Activated CD4-positive, alpha-beta T cell treated with anti-CD3 and anti-CD28 coated beads, Interleukin-2, Interleukin-4, amounts not matched to agents 100 ng/mL and 50 ng/mL, durations not matched to agents 16 hours and 8 hours (primary cell): ENCODE results near the gene ARHGEF18.
"Not testable (repeated sequence)": the region's sequence is repeated elsewhere in the genome, so short reads cannot be mapped to it uniquely, and the experiment has no call there.

Experiments used
- DNase-seq: peaks from one replicate; pipeline ENCODE4 v3.0.0-alpha.2; 2020; ENCODE audit warnings: low spot score

The ARHGEF18 gene

GRCh38 chr19:7349231-7349591, 474 bp downstream of the ARHGEF18 start:
- DNase-seq, result no peak

DNA sequence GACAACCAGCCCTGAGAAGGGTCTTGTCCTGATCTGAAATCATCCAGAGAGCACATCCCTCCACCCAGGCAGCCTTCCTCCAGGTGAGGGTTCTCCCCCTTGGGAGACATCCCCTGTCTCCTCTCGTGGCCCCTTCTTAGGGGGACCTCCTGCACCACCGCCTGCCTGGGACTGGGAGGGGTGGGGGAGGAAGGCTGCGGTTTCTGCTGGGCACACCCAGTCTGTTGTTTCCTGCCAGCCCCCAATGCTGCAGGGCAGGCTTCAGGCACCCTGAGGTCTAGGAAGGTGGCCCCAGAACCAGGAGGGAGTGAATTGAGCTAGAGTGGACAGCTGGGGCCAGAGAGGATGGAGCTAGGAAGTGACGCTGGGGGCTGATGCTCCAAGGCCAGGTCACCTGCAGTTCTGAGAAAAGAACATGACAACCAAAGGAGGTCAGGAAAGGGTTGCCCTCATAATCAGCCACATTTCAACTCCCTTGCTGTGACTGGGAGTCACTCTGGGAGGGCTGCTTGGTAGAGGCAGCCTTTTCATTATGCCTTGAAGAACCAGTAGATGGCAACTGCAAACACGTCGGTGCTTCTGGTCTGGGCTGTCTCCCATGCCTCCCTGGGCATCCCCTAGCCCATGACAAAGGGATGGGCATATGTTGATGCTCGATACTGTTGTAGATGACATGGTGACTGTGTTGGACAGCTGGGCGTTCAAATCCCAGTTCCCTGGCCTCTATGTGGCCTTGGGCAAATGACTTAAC, 1.4 kb downstream of the ARHGEF18 start:
- peak; percentile 12 for DNase-seq

DNA sequence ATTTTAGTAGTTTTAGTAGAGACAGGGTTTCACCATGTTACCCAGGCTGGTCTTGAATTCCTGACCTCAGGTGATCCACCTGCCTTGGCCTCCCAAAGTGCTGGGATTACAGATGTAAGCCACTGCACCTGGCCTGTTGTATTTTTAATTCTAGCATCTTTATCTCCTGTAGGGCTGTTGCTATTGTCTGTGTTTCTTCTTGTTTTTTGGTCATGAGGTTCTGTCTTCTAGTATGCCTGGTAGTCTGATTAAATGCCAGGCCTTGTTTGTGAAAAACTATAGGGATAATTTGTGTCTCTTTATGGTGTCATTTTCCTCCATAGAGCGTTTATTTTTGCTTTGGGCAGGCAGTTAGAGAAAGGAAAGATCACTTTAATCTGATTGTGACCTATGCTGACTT, 3.1 kb downstream of the ARHGEF18 start:
- no peak for DNase-seq

- no peak for DNase-seq
Measured at GRCh38 chr19:7355151-7355820, 6.5 kb downstream of the ARHGEF18 start.

DNA sequence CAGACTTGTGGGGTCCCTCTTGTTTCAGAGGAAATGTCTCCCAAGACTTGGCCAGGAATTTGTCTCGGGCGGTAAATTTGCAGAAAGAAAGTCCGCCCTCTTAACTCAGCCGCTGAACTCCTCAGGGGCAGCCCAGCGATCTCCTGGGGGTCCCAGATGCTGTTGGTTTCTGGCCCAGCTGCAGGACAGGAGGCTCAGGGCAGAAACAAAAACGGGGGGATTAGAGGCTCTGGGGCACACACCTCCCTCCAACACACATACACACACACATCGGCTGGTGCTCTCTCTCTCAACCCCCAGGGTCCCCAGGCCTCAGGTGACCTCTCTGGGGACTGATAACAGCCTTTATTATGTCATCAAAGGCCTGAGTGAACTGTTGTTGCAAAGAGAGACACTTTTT, 7.1 kb downstream of the ARHGEF18 start:
- DNase-seq, result no peak

DNA sequence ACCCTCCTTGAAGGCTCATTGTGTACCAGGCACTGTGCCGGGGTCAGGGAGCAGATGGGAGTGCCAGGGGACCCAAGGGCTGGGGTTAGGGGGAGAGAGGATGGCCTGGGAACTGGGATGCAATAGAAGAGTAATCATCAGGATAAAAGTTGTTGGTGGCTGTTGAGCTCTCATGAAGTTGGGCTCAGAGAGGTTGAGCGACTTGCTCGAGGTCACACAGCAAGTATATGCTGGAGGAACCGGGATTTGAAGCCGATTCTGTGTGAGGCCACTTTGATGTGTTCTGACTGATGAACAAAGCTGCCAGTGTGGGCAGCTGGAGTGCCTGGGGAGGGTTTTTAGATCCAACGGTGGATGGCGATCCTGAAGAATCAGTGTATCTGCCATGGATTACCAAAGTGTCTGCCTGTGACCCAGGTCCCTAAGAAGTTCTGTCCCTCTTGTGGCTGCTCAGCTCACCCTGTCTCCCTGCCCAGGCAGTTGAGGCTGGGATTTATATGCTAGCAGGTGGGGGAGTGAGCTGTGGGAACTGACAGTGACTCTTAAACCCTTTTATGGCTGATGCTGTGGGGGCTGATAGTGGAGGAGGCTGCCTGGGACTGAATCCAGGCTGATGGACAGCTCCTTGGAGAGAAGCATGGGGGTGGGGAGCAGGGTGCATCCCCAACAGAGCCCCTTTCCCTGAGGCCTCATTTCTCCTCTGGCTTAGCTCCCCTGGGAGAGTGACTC, 8.3 kb downstream of the ARHGEF18 start:
- DNase-seq, result no peak

- no peak for DNase-seq
Measured at GRCh38 chr19:7358102-7358597, 9.4 kb downstream of the ARHGEF18 start.

GRCh38 chr19:7360393-7360984, 11.8 kb downstream of the ARHGEF18 start:
- DNase-seq, result no peak

DNA sequence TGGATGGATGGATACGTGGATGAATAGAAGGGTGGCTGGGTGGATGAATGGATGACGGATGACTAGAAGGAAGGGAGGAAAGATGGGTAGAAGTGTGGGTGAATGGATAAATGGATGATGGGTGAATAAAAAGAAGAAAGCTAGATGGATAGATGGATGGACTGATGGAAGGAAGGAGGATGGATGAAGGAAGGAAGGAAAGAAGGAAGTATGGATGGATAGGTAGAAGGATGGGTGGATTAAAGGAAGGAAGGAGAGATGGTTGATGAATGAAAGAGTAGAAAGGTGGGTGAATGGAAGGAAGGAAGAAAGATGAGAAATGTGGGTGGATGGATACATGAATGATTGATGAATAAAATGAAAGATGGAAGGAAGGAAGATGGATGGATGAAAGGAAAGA, 14.5 kb downstream of the ARHGEF18 start:
- no peak for DNase-seq

GRCh38 chr19:7366701-7367420, 18.1 kb downstream of the ARHGEF18 start:
- peak; percentile 64 for DNase-seq

DNA sequence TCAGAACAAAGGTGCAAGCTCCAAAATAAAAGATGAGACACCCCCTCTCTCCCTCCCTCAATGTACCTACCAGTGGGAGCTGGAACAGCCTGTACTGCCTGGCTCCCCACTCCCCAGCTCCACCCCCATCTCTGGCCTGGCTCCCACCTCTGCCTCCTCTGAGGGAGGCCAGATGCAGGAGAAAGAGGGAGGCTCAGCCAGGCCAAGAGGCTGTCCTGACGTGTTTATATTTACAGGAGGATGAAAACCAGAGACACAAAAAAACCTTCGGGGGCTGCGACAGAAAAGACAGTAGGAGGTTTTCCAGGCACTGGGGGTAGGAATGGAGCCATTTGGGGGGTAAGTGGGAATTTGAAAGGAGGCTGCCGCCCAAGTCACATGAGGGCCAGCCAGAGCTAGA, 19.7 kb downstream of the ARHGEF18 start:
- no peak for DNase-seq

GRCh38 chr19:7368866-7369265, 20.1 kb downstream of the ARHGEF18 start:
- DNase-seq, result not testable (repeated sequence)

DNA sequence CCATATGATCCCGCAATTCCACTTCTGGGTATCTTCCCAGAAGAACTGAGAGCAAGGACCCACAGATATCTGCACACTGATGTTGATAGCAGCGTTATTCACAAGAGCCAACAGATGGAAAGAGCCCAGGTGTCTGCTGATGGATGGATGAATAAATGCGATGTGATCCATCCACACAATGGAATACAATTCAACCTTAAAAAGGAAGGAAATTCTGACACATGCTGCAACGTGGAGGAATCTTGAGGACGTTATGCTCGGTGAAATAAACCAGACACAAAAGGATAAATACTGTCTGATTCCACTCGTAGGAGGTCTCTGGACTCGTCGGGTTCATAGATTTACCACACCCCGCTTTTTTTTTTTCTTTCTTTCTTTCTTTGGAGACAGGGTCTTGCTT, 21.8 kb downstream of the ARHGEF18 start:
- DNase-seq, result no peak

DNA sequence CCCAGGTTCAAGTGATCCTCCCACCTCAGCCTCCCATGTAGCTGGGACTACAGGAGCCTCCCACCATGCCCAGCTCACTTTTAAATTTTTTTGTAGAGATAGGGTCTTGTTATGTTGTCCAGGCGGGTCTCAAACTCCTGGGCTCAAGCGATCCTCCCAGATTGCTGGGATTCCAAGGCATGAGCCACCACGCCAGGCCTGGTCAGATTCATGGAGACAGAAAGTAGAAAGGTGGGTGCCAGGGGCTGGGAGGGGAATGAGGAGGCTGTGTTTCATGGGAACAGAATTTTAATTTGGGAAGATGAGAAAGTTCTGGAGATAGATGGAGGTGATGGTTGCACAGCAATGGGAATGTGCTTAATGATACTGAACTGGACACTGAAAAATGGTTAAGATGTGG, 22.3 kb downstream of the ARHGEF18 start:
- no peak for DNase-seq

DNA sequence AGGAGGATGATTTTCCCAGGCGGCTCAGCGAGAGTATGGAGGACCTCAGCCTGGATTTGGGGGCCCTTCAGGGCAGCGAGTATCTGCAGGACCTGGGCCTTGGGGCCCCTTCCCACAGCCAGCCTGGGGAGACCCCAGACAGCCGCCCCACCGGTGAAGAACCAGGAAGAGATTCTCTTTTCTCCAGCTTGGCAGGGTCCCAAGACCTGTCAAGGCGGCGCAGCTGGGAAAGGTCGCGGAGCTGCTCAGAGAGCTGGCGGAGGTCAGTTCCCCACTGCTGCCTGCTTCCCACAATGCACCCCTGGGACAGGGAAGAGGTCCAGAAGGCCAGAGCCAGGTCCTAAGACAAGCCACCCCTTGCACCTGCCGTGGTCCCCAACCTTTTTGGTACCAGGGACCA, 24.1 kb downstream of the ARHGEF18 start:
- no peak for DNase-seq

DNA sequence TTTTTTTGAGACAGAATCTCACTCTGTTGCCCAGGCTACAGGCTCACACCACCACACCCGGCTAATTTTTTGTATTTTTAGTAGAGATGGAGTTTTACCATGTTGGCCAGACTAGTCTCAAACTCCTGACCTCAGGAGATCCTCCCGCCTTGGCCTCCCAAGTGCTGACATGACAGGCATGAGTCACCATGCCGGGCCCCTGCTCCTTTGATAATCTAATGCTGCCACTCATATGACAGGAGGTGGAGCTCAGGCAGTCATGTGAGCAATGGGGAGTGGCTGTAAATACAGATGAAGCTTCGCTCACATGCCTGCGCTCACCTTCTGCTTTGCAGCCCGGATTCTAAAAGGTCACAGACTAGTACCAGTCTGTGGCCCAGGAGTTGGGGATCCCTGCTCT, 25.1 kb downstream of the ARHGEF18 start:
- DNase-seq, result no peak

GRCh38 chr19:7376151-7376852, 27.6 kb downstream of the ARHGEF18 start:
- no peak for DNase-seq

DNA sequence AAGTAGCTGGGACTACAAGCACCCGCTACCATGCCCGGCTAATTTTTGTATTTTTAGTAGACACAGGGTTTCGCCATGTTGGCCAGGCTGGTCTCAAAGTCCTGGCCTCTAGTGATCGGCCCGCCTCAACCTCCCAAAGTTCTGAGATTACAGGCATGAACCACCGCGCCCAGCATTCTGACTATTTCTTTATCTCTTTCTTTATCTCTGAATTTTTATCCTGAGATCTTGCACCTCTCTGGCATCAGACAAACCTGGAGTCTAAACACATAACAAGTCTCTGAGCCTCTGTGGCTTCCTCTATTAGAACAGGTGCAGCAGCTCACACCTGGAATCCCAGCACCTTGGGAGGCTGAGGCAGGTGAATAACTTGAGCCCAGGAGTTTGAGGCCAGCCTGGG, 28.5 kb downstream of the ARHGEF18 start:
- DNase-seq, result no peak

DNA sequence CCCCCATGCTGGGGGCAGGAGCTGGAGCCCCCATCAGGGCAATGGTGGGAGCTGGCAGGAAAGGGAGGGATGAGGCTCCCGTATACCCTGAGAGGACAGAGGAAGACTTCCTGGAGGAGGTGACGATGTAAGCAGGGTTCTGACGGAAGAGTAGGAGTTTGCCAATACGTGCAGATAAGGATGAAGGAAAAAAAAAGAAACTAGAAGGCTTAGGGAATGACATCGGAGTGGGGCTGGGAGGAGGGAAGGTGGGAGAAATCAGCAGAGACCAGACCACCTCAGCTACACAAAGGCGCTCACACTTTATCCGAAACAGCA, 32.3 kb downstream of the ARHGEF18 start:
- DNase-seq, result no peak

GRCh38 chr19:7382694-7383093, 34.0 kb downstream of the ARHGEF18 start:
- no peak for DNase-seq

DNA sequence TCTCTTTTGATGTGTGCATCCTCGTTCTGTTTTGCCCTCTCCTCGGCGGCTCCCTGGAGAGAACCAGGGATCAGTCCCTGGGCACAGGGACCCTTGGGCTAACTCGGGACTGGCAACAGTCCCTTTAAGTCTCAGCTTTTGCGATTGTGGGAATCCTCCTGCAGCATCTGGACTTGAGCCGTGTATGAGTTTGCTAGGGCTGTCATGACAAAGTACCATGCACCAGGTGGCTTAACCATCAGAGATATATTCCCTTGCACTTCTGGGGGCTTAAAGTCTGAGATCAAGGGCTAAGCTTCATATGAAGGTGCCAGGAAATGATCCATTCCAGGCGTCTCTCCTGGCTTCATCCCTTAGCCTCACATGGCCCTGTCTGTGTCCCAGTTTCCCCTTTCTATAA, 34.5 kb downstream of the ARHGEF18 start:
- no peak for DNase-seq

DNA sequence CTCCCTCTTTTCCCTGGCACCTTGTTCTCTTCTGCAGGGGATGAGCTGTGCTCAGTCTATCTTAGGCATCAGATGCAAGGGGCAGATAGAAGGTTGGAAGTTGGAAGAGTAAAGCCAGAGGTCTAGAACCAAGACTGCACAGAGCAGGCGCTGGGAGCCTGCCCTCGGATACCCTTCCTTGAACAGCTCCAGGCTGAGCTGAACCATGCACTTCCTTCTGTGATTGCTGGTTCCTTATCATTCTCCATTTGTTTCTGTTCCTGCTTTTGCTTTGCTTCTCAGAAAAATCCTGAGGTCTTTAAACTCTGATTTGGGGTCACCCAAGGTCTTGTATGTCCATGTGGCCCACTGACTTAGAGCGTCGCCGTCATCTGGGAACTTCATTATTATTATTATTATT, 36.3 kb downstream of the ARHGEF18 start:
- DNase-seq, result no peak
